ENCODE results near the gene SLC26A8. TPM values are rescaled to one million over a fixed set of nuclear protein-coding genes. Genes with fewer than 3 reads are reported as not detected.

Gene SLC26A8
- total and polyA plus RNA-seq, 2 of the 13 experiments (the other 11 are each of a cell fraction or from before 2014, with no cell fraction given) = 0.46 TPM; not detected in 1

GRCh38 chr6:36028088-36028876 lies 3.8 kb upstream of the SLC26A8 start (continued):
- TF ChIP-seq, protein P1, sequence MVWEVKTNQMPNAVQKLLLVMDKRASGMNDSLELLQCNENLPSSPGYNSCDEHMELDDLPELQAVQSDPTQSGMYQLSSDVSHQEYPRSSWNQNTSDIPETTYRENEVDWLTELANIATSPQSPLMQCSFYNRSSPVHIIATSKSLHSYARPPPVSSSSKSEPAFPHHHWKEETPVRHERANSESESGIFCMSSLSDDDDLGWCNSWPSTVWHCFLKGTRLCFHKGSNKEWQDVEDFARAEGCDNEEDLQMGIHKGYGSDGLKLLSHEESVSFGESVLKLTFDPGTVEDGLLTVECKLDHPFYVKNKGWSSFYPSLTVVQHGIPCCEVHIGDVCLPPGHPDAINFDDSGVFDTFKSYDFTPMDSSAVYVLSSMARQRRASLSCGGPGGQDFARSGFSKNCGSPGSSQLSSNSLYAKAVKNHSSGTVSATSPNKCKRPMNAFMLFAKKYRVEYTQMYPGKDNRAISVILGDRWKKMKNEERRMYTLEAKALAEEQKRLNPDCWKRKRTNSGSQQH (CRISPR knock-in tag; IDR thresholded peaks at IDR 0.05; ENCODE audit: low read depth) = peak; percentile 45
- TF ChIP-seq, protein P2, sequence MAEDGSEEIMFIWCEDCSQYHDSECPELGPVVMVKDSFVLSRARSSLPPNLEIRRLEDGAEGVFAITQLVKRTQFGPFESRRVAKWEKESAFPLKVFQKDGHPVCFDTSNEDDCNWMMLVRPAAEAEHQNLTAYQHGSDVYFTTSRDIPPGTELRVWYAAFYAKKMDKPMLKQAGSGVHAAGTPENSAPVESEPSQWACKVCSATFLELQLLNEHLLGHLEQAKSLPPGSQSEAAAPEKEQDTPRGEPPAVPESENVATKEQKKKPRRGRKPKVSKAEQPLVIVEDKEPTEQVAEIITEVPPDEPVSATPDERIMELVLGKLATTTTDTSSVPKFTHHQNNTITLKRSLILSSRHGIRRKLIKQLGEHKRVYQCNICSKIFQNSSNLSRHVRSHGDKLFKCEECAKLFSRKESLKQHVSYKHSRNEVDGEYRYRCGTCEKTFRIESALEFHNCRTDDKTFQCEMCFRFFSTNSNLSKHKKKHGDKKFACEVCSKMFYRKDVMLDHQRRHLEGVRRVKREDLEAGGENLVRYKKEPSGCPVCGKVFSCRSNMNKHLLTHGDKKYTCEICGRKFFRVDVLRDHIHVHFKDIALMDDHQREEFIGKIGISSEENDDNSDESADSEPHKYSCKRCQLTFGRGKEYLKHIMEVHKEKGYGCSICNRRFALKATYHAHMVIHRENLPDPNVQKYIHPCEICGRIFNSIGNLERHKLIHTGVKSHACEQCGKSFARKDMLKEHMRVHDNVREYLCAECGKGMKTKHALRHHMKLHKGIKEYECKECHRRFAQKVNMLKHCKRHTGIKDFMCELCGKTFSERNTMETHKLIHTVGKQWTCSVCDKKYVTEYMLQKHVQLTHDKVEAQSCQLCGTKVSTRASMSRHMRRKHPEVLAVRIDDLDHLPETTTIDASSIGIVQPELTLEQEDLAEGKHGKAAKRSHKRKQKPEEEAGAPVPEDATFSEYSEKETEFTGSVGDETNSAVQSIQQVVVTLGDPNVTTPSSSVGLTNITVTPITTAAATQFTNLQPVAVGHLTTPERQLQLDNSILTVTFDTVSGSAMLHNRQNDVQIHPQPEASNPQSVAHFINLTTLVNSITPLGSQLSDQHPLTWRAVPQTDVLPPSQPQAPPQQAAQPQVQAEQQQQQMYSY (CRISPR knock-in tag; IDR thresholded peaks at IDR 0.05) = no peak
- TF ChIP-seq MTF2 (CRISPR knock-in tag; IDR thresholded peaks at IDR 0.05; ENCODE audit: borderline replicate concordance) = no peak; the same call in 1 of the 2 replicates
- TF ChIP-seq TAF1 (CRISPR knock-in tag; IDR thresholded peaks at IDR 0.05) = no peak
- no peak for TF ChIP-seq WIZ (CRISPR knock-in tag; IDR thresholded peaks at IDR 0.05)
- TF ChIP-seq XRCC5 (optimal IDR thresholded peaks at IDR 0.05; ENCODE audit: low read length) = no peak
- TF ChIP-seq ZSCAN12 (CRISPR knock-in tag; IDR thresholded peaks at IDR 0.05) = no peak; the same call in 1 of the 2 replicates
- TF ChIP-seq TBX3 (IDR thresholded peaks at IDR 0.05; ENCODE audit: borderline replicate concordance) = no peak; the same call in 1 of the 2 replicates
- no peak; the same call in 1 of the 2 replicates for TF ChIP-seq MIER3 (CRISPR knock-in tag; IDR thresholded peaks at IDR 0.05; ENCODE audit: borderline replicate concordance)
- TF ChIP-seq CSRNP2 (CRISPR knock-in tag; conservative IDR thresholded peaks at IDR 0.05; ENCODE audit: low read depth) = no peak
- TF ChIP-seq, protein P3, sequence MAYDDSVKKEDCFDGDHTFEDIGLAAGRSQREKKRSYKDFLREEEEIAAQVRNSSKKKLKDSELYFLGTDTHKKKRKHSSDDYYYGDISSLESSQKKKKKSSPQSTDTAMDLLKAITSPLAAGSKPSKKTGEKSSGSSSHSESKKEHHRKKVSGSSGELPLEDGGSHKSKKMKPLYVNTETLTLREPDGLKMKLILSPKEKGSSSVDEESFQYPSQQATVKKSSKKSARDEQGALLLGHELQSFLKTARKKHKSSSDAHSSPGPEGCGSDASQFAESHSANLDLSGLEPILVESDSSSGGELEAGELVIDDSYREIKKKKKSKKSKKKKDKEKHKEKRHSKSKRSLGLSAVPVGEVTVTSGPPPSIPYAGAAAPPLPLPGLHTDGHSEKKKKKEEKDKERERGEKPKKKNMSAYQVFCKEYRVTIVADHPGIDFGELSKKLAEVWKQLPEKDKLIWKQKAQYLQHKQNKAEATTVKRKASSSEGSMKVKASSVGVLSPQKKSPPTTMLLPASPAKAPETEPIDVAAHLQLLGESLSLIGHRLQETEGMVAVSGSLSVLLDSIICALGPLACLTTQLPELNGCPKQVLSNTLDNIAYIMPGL (CRISPR knock-in tag; IDR thresholded peaks at IDR 0.05; ENCODE audit: borderline replicate concordance in 1 of 2, low read depth in 1 of 2) = peak in 1 of 2 experiments; percentile 65; a peak in 2 of 4 replicates
- no peak for TF ChIP-seq ZNF333 (CRISPR knock-in tag; IDR thresholded peaks at IDR 0.05; ENCODE audit: borderline replicate concordance)
- TF ChIP-seq ARNTL (CRISPR knock-in tag; IDR thresholded peaks at IDR 0.05) = no peak
- peak; percentile 68; the same call in 1 of the 2 replicates for TF ChIP-seq AKAP8 (CRISPR knock-in tag; IDR thresholded peaks at IDR 0.05)
- TF ChIP-seq ZFY (CRISPR knock-in tag; IDR thresholded peaks at IDR 0.05) = peak; percentile 85
- TF ChIP-seq EZH2 (conservative IDR thresholded peaks at IDR 0.05; ENCODE audit: low read depth, low read length) = no peak
- TF ChIP-seq RCOR2 (CRISPR knock-in tag; IDR thresholded peaks at IDR 0.05) = no peak
- no peak for TF ChIP-seq NR2F1 (CRISPR knock-in tag; IDR thresholded peaks at IDR 0.05)
- TF ChIP-seq, protein P4, sequence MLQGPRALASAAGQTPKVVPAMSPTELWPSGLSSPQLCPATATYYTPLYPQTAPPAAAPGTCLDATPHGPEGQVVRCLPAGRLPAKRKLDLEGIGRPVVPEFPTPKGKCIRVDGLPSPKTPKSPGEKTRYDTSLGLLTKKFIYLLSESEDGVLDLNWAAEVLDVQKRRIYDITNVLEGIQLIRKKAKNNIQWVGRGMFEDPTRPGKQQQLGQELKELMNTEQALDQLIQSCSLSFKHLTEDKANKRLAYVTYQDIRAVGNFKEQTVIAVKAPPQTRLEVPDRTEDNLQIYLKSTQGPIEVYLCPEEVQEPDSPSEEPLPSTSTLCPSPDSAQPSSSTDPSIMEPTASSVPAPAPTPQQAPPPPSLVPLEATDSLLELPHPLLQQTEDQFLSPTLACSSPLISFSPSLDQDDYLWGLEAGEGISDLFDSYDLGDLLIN (CRISPR knock-in tag; IDR thresholded peaks at IDR 0.05; ENCODE audit: borderline replicate concordance) = no peak
